ENCODE data around the gene AHCYL2. TPM values are rescaled to one million over a fixed set of nuclear protein-coding genes. Genes with fewer than 3 reads are reported as not detected.

The AHCYL2 gene
- total RNA-seq, 2 donors from 2014 or later: 30.8 to 31.4 TPM

DNA sequence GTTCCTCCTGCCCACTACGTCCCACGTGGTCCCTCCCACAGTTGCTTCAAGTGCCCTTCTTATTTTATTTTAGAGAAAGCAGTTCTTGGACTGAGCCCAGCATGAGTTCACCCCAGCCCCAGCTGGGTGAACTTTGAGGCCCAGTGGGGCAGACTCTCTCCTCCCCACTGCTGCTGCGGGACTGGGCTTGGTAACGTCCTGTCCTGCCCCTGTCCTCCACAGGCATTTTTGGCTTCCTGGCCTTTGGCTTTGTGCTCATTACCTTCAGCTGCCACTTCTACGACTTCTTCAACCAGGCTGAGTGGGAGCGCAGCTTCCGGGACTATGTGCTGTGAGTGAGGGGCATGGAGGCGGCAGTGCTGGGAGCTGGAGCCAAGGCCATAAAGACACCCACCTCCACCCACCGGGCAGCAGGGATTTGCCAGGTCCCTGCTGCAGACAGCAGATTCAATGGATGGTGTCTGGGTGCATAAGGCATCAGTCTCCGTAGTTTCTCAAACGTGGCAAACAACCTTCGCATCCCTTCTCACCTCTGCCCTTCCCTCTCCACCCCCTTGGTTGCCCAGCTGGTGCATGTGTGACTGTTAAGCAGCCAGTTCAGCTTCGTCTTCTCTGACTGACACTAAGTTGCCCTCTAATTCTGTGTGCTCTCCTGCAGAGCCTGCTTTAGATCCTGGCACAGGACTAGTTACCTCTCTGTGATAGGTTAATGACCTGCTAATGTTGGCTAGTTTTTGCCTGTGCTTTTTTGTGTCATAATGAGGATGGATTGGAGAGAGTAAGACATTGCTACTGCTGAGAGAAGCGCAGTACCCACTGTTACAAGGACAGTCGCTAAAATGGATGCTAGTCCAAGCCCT lies 15.5 kb upstream of the AHCYL2 start:
- TF ChIP-seq, protein P1, sequence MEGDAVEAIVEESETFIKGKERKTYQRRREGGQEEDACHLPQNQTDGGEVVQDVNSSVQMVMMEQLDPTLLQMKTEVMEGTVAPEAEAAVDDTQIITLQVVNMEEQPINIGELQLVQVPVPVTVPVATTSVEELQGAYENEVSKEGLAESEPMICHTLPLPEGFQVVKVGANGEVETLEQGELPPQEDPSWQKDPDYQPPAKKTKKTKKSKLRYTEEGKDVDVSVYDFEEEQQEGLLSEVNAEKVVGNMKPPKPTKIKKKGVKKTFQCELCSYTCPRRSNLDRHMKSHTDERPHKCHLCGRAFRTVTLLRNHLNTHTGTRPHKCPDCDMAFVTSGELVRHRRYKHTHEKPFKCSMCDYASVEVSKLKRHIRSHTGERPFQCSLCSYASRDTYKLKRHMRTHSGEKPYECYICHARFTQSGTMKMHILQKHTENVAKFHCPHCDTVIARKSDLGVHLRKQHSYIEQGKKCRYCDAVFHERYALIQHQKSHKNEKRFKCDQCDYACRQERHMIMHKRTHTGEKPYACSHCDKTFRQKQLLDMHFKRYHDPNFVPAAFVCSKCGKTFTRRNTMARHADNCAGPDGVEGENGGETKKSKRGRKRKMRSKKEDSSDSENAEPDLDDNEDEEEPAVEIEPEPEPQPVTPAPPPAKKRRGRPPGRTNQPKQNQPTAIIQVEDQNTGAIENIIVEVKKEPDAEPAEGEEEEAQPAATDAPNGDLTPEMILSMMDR (conservative IDR thresholded peaks at IDR 0.05): no peak
- Histone ChIP-seq H3K4me3 (ENCODE audit: low read length) (no peak overlapping the region), H3K27me3 (ENCODE audit: control insufficient read depth, insufficient read depth, low read length, poor library complexity, severe bottlenecking) (no peaks in the 10 kb centered on the region), H3K4me1 (ENCODE audit: control insufficient read depth, insufficient read depth, low read length) (no peaks in the 10 kb centered on the region), H3K27ac (ENCODE audit: low read depth, low read length) (peak overlapping the region; percentile 11), H3K36me3 (ENCODE audit: control insufficient read depth, insufficient read depth, low read length) (peaks cover 47% of the 10 kb centered on the region), H3K9ac (ENCODE audit: extremely low read depth, low read length, poor library complexity, severe bottlenecking) (no peak overlapping the region), H3K9me3 (ENCODE audit: control insufficient read depth, low read length) (no peaks in the 10 kb centered on the region)
- no peaks in the 10 kb centered on the region for H3K27me3 Mint-ChIP-seq (ENCODE audit: insufficient read depth)
- H3K36me3 Mint-ChIP-seq (ENCODE audit: low read depth): peaks cover 64% of the 10 kb centered on the region
- no peak for DNase-seq
- H3K4me1 Mint-ChIP-seq: no peaks in the 10 kb centered on the region
- no peak overlapping the region for H3K4me3 Mint-ChIP-seq
- peaks cover 5% of the 10 kb centered on the region for H3K9me3 Mint-ChIP-seq
- 93% methylated on average over 10 to 15 of the region's 15 CpGs for WGBS, 2 experiments (ENCODE audit: insufficient coverage in 1 of 2, insufficient read length in 1 of 2)
- H3K27ac Mint-ChIP-seq: no peak overlapping the region

GRCh38 chr7:129210256-129210988 lies 14.4 kb upstream of the AHCYL2 start:
- H3K36me3 Mint-ChIP-seq (ENCODE audit: low read depth): peaks cover 67% of the 10 kb centered on the region
- 84% methylated on average over 11 to 16 of the region's 16 CpGs for WGBS, 2 experiments (ENCODE audit: insufficient coverage in 1 of 2, insufficient read length in 1 of 2)
- no peaks in the 10 kb centered on the region for H3K4me1 Mint-ChIP-seq
- H3K27ac Mint-ChIP-seq: no peak overlapping the region
- no peak overlapping the region for H3K27ac ChIP-seq (ENCODE audit: low read depth, low read length)
- no peak overlapping the region for H3K4me3 Mint-ChIP-seq
- H3K9ac ChIP-seq (ENCODE audit: extremely low read depth, low read length, poor library complexity, severe bottlenecking): no peak overlapping the region
- H3K36me3 ChIP-seq (ENCODE audit: control insufficient read depth, insufficient read depth, low read length): peaks cover 47% of the 10 kb centered on the region
- no peaks in the 10 kb centered on the region for H3K9me3 ChIP-seq (ENCODE audit: control insufficient read depth, low read length)
- peak; percentile 96 for DNase-seq
- peaks cover 15% of the 10 kb centered on the region for H3K9me3 Mint-ChIP-seq
- H3K27me3 Mint-ChIP-seq (ENCODE audit: insufficient read depth): no peaks in the 10 kb centered on the region
- H3K4me1 ChIP-seq (ENCODE audit: control insufficient read depth, insufficient read depth, low read length): no peaks in the 10 kb centered on the region
- no peak overlapping the region for H3K4me3 ChIP-seq (ENCODE audit: low read length)
- H3K27me3 ChIP-seq (ENCODE audit: control insufficient read depth, insufficient read depth, low read length, poor library complexity, severe bottlenecking): no peaks in the 10 kb centered on the region
- TF ChIP-seq, protein P1 (conservative IDR thresholded peaks at IDR 0.05): peak; percentile 91

GRCh38 chr7:129210989-129211312 lies 13.9 kb upstream of the AHCYL2 start:
- WGBS, 2 experiments (ENCODE audit: insufficient coverage in 1 of 2, insufficient read length in 1 of 2): 92 to 98% methylated on average over 7 to 14 of the region's 14 CpGs
- Mint-ChIP-seq H3K4me1 (no peaks in the 10 kb centered on the region), H3K4me3 (no peak overlapping the region), H3K36me3 (ENCODE audit: low read depth) (peaks cover 66% of the 10 kb centered on the region), H3K27me3 (ENCODE audit: insufficient read depth) (no peaks in the 10 kb centered on the region), H3K9me3 (peaks cover 20% of the 10 kb centered on the region), H3K27ac (no peak overlapping the region)
- no peak overlapping the region for H3K9ac ChIP-seq (ENCODE audit: extremely low read depth, low read length, poor library complexity, severe bottlenecking)
- TF ChIP-seq, protein P1 (conservative IDR thresholded peaks at IDR 0.05): no peak
- no peak overlapping the region for H3K4me3 ChIP-seq (ENCODE audit: low read length)
- DNase-seq: no peak
- no peaks in the 10 kb centered on the region for H3K27me3 ChIP-seq (ENCODE audit: control insufficient read depth, insufficient read depth, low read length, poor library complexity, severe bottlenecking)
- H3K9me3 ChIP-seq (ENCODE audit: control insufficient read depth, low read length): no peaks in the 10 kb centered on the region
- no peak overlapping the region for H3K27ac ChIP-seq (ENCODE audit: low read depth, low read length)
- H3K36me3 ChIP-seq (ENCODE audit: control insufficient read depth, insufficient read depth, low read length): peaks cover 44% of the 10 kb centered on the region
- no peaks in the 10 kb centered on the region for H3K4me1 ChIP-seq (ENCODE audit: control insufficient read depth, insufficient read depth, low read length)

All from endodermal cell (in vitro differentiated cells).